ENCODE results near the gene SLC26A1. TPM values are rescaled to one million over a fixed set of nuclear protein-coding genes. Genes with fewer than 3 reads are reported as not detected.

SLC26A1 gene
- total RNA-seq, 1 experiment from 2014 or later, result 0.16 TPM

- H3K4me1 Mint-ChIP-seq (ENCODE audit: insufficient read depth, unreplicated experiment), result no peaks in the 10 kb centered on the region
- POLR2A ChIA-PET, result no interaction called here
- H3K36me3 Mint-ChIP-seq (ENCODE audit: insufficient read depth, unreplicated experiment), result peaks cover 12% of the 10 kb centered on the region
- no peak for DNase-seq (ENCODE audit: unreplicated experiment)
- CTCF ChIA-PET, result interaction anchor here (0.8 to 1.0 kb wide), 2 partner anchors 19 to 98 kb away, joined by 3 to 4 read pairs; no protein-coding TSS in a partner anchor
- no peak overlapping the region for H3K27ac Mint-ChIP-seq (ENCODE audit: low read depth, unreplicated experiment)
- no peak overlapping the region for H3K4me3 Mint-ChIP-seq (ENCODE audit: unreplicated experiment)
- H3K9me3 Mint-ChIP-seq (ENCODE audit: unreplicated experiment), result no peaks in the 10 kb centered on the region
- no TSS peak for BruUV-seq (replicated peaks)
- intact Hi-C loops (cut with micrococcal nuclease), result no loop called here
- TF ChIP-seq CTCF (IDR thresholded peaks at IDR 0.05; ENCODE audit: unreplicated experiment), result no peak
- H3K27me3 Mint-ChIP-seq (ENCODE audit: insufficient read depth, unreplicated experiment), result no peaks in the 10 kb centered on the region
Observed at GRCh38 chr4:1033840-1034551, 40.8 kb upstream of the SLC26A1 start.

DNA sequence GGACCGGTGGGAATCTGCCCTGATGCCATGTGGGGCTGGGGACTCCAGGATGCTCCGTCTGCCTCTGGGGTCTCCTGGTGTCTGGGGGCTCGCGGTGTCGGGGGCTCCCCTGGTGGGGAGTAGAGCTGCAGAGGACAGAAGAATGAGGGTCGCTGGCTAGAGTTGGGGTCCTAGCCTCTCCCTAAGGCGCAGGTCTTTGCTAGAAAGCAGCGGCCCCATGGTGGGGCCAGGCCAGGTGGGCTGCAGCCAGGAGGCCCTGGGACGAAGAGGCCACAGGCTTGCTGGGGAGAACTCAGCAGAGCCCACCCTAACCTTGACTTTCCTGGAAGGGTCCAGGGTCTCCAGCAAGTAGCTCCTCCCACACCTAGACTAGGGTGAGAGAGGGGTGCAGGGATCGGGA is 39.7 kb upstream of the SLC26A1 start:
- H3K27me3 Mint-ChIP-seq (ENCODE audit: insufficient read depth, unreplicated experiment), result no peaks in the 10 kb centered on the region

GRCh38 chr4:1031956-1032795 is 39.0 kb upstream of the SLC26A1 start:
- intact Hi-C loops (cut with micrococcal nuclease), result no loop called here
- Mint-ChIP-seq H3K27me3 (ENCODE audit: insufficient read depth, unreplicated experiment) (no peaks in the 10 kb centered on the region), H3K9me3 (ENCODE audit: unreplicated experiment) (no peaks in the 10 kb centered on the region), H3K4me1 (ENCODE audit: insufficient read depth, unreplicated experiment) (no peaks in the 10 kb centered on the region), H3K36me3 (ENCODE audit: insufficient read depth, unreplicated experiment) (peaks cover 17% of the 10 kb centered on the region), H3K4me3 (ENCODE audit: unreplicated experiment) (no peak overlapping the region), H3K27ac (ENCODE audit: low read depth, unreplicated experiment) (no peak overlapping the region)
- CTCF ChIA-PET, result interaction anchor here (0.5 to 1.3 kb wide), 2 partner anchors 9 to 143 kb away, joined by 3 read pairs; no protein-coding TSS in a partner anchor
- POLR2A ChIA-PET, result no interaction called here
- DNase-seq (ENCODE audit: unreplicated experiment), result no peak
- TF ChIP-seq CTCF (IDR thresholded peaks at IDR 0.05; ENCODE audit: unreplicated experiment), result no peak
- no TSS peak for BruUV-seq (replicated peaks)

More for the DNA sequence above, 39.7 kb upstream of the SLC26A1 start:
- intact Hi-C loops (cut with micrococcal nuclease), result no loop called here
- H3K4me3 Mint-ChIP-seq (ENCODE audit: unreplicated experiment), result no peak overlapping the region
- H3K27ac Mint-ChIP-seq (ENCODE audit: low read depth, unreplicated experiment), result no peak overlapping the region
- POLR2A ChIA-PET, result no interaction called here
- BruUV-seq (replicated peaks), result no TSS peak
- peaks cover 17% of the 10 kb centered on the region for H3K36me3 Mint-ChIP-seq (ENCODE audit: insufficient read depth, unreplicated experiment)
- H3K4me1 Mint-ChIP-seq (ENCODE audit: insufficient read depth, unreplicated experiment), result no peaks in the 10 kb centered on the region
- no peak for DNase-seq (ENCODE audit: unreplicated experiment)
- CTCF ChIA-PET, result interaction anchor here (1.0 to 1.3 kb wide), 2 partner anchors 8 to 20 kb away, joined by 3 read pairs; no protein-coding TSS in a partner anchor
- no peak for TF ChIP-seq CTCF (IDR thresholded peaks at IDR 0.05; ENCODE audit: unreplicated experiment)
- no peaks in the 10 kb centered on the region for H3K9me3 Mint-ChIP-seq (ENCODE audit: unreplicated experiment)

DNA sequence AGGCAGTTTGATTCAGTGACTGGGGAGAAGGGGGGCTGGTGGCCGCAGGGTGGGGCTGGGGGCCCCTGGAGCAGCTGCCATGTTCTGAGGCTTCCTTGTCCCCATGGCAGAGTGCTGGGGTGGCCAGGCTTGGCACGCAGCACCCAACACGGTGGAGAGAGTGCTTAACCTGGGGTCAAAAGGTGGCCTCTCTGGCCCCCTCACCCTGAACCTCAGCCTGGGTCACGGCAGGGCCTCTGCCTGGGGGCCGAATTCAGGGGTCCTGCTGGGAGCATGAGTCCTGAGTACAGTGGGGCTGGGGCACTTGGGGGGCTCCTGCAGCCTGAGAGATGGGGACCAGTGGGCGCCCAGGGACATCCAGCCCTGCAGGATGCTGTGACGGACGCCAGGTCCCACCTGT is 38.1 kb upstream of the SLC26A1 start:
- no peaks in the 10 kb centered on the region for H3K27me3 Mint-ChIP-seq (ENCODE audit: insufficient read depth, unreplicated experiment)
- peaks cover 20% of the 10 kb centered on the region for H3K36me3 Mint-ChIP-seq (ENCODE audit: insufficient read depth, unreplicated experiment)
- H3K4me3 Mint-ChIP-seq (ENCODE audit: unreplicated experiment), result no peak overlapping the region
- POLR2A ChIA-PET, result no interaction called here
- DNase-seq (ENCODE audit: unreplicated experiment), result no peak
- no peaks in the 10 kb centered on the region for H3K9me3 Mint-ChIP-seq (ENCODE audit: unreplicated experiment)
- no peak for TF ChIP-seq CTCF (IDR thresholded peaks at IDR 0.05; ENCODE audit: unreplicated experiment)
- intact Hi-C loops (cut with micrococcal nuclease), result no loop called here
- CTCF ChIA-PET, result no interaction called here
- BruUV-seq (replicated peaks), result no TSS peak
- no peak overlapping the region for H3K27ac Mint-ChIP-seq (ENCODE audit: low read depth, unreplicated experiment)
- H3K4me1 Mint-ChIP-seq (ENCODE audit: insufficient read depth, unreplicated experiment), result no peaks in the 10 kb centered on the region
